Dermis lymphatic vessel endothelial cell (primary cell): Measurements from ENCODE around the gene FAM53A. TPM values are rescaled to one million over a fixed set of nuclear protein-coding genes. Genes with fewer than 3 reads are reported as not detected.

Source experiments
- total RNA-seq: library from RNA; depleted of rRNA; stranded (reverse); fragments of >200 nt; gene quantifications from 2 replicates; pipeline ENCODE4 v1.2.1, GENCODE V29; 2014

The FAM53A gene, protein sequence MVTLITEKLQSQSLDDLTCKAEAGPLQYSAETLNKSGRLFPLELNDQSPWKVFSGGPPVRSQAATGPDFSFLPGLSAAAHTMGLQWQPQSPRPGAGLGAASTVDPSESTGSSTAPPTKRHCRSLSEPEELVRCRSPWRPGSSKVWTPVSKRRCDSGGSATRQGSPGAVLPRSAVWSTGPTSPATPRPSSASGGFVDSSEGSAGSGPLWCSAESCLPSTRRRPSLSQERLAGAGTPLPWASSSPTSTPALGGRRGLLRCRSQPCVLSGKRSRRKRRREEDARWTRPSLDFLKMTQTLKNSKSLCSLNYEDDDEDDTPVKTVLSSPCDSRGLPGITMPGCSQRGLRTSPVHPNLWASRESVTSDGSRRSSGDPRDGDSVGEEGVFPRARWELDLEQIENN
- total RNA-seq, result 0.65 and 2.1 TPM in 2 replicates

DNA sequence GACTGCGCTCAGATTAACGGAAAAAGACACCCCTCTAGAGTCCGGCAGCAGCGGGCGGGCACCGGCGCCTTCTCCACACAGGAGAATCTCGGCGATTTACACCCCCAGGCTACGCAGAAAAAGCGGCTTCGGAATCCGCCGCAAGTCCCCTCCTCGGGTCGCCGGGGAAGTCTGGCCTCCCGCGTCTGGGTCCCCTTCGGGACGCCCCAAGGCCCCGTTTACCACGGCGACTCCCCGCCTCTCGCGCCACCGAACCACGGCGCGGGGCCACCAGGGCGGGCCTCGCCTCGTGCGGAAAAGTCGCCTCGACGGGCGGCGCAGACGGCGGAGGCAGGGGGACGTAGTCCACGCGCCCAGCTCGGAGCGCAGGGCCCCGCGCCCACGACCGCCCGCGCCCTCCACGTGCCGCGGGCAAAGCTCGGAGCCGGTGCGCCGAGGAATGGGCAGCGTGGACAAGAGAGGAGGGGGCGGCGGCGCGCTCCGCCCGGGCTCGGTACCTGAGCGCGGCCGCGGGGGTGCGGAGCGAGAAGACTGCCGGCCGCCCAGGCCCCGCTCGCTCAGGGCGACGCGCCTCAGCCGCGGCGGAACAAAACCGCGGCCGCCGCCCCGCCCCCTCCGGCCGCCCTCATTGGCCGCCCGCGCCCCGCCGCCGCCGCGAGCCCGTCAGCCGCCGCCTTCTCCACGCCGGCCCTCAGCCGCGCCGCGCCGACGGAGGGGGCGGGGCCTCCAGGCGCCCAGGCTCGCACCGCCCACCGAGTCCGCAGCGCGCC is at the start of gene FAM53A:
Gene FAM53A, minus strand, starts transcription at position 578 of the 770 bp plus-strand sequence. CDS start 15,572 bp downstream, outside the sequence.

DNA sequence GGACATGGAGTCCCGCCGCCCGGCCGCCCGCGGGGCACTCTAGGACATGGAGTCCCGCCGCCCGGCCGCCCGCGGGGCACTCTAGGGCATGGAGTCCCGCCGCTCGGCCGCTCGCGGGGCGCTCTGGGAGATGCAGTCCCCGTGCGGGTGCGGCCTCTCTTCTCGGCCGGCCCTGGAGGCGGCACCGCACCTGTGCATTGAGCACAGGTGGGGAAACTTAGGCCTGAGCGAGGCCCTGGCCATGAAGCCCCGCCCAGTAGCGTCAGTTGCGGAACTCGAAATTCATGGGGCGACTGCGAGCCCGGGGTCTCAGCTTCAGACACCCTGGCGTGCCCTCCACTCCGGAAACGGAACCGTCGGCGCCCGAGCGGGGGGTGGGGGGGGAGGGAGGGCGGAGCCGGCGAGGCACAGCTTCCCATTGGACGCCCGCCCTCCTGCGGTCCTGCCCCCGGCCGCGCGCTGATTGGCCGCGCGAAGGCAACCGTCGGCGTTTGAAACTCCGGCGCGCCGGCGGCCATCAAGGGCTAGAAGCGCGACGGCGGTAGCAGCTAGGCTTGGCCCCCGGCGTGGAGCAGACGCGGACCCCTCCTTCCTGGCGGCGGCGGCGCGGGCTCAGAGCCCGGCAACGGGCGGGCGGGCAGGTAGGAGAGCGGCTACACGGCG is 37.0 kb upstream of the FAM53A start, which contains the start of the genes TACC3 and TMEM129:
Gene TACC3, plus strand, starts transcription at position 519 of the 663 bp plus-strand sequence. CDS start 1,901 bp downstream, outside the sequence.
Gene TMEM129, minus strand, starts transcription at position 321 of the 663 bp plus-strand sequence. CDS start 486 bp downstream, outside the sequence.

DNA sequence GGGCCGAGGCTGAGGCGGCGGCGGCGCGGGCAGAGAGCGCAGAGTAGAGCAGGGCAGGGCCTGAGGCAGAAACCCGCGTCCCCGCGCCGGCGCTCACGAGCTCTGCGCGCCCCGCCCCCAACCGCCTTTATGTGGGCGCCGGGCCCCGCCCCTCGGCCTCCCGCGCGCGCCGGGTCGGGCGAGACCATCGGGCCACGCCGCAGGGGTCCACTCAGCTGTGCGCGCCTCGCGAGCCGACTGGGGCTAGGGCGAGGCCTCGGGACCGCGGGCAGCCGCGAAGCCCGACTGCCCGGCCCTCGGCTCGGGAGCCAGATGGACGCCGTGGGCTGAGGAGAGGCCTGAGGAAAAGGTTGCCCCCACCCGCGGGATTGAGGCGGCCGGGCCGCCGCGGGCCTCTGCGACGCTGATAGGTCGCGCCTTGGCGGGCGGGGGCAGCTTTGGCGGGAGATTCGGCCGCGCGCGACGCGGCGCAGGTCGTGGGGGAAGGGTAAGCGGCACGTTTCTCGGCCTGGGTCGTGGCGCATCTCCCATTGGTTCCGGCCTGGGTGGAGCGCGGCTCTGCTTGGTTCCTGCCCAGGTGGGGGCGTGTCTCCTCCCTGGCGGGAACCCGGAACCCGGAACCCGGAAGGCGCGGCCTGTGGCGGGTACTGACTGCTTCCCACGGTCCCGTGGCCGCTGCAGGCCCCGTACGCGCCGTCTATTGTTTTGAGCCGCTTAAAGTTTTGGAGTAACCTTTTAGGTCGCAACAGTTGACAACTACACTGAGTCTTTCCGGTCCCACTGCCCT is 28.3 kb upstream of the FAM53A start, which contains the start of gene SLBP:
Gene SLBP, minus strand, starts transcription at position 104 of the 787 bp plus-strand sequence. CDS start 131 bp downstream, outside the sequence.

Other genes starting within 250 kb of the FAM53A start
- 42.3 and 50.2 TPM in 2 replicates for gene SLBP, start 28.0 kb upstream of the FAM53A start, total RNA-seq
- gene TMEM129, start 37.0 kb upstream of the FAM53A start, total RNA-seq, result 22.6 and 28.4 TPM in 2 replicates
- 3.8 and 4.0 TPM in 2 replicates for gene TACC3, start 37.2 kb upstream of the FAM53A start, total RNA-seq
- 1.3 TPM in 2 replicates for gene FGFR3, start 109.0 kb upstream of the FAM53A start, total RNA-seq
- gene LETM1, start 171.8 kb upstream of the FAM53A start, total RNA-seq, result 56.9 and 67.6 TPM in 2 replicates
- gene NSD2, start 187.1 kb upstream of the FAM53A start, total RNA-seq, result 33.3 and 33.6 TPM in 2 replicates